ENCODE results near the gene MIR17HG. TPM values are rescaled to one million over a fixed set of nuclear protein-coding genes. Genes with fewer than 3 reads are reported as not detected.

The MIR17HG gene
- total RNA-seq, 1 donor from 2014 or later = 27.0 TPM

DNA sequence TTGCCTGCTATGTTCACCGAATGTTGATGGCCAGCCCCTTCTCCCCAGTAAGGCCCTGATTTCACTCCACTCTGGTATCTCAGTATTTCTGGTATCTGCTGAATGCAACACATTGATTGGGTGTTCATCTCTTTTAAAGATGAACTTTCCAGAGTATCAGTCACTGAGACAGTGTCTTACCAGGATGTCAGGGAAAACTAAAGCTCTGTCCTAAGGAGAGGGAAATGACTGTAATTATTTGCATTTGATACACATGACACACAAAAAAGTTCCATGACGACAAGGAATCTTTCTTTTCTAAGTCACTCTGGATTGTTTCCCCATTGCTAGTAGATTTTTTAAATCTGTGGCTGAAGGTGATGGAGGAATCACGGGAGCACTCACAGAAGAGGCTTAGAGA lies 53.2 kb downstream of the MIR17HG start:
- peaks cover 5% of the 10 kb centered on the region for H3K27me3 Mint-ChIP-seq
- DNase-seq = no peak
- H3K4me1 Mint-ChIP-seq = peaks cover 23% of the 10 kb centered on the region
- H3K36me3 Mint-ChIP-seq (ENCODE audit: low read depth) = no peaks in the 10 kb centered on the region
- CTCF ChIA-PET = no interaction called here
- no peak overlapping the region for H3K4me3 Mint-ChIP-seq
- no peak overlapping the region for H3K27ac Mint-ChIP-seq
- intact Hi-C loops (cut with micrococcal nuclease) = no loop called here
- ATAC-seq (ENCODE audit: low read depth) = no peak
- POLR2A ChIA-PET = no interaction called here
- TF ChIP-seq, protein P1, sequence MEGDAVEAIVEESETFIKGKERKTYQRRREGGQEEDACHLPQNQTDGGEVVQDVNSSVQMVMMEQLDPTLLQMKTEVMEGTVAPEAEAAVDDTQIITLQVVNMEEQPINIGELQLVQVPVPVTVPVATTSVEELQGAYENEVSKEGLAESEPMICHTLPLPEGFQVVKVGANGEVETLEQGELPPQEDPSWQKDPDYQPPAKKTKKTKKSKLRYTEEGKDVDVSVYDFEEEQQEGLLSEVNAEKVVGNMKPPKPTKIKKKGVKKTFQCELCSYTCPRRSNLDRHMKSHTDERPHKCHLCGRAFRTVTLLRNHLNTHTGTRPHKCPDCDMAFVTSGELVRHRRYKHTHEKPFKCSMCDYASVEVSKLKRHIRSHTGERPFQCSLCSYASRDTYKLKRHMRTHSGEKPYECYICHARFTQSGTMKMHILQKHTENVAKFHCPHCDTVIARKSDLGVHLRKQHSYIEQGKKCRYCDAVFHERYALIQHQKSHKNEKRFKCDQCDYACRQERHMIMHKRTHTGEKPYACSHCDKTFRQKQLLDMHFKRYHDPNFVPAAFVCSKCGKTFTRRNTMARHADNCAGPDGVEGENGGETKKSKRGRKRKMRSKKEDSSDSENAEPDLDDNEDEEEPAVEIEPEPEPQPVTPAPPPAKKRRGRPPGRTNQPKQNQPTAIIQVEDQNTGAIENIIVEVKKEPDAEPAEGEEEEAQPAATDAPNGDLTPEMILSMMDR (IDR thresholded peaks at IDR 0.05) = no peak
- H3K9me3 Mint-ChIP-seq = peaks cover 3% of the 10 kb centered on the region

DNA sequence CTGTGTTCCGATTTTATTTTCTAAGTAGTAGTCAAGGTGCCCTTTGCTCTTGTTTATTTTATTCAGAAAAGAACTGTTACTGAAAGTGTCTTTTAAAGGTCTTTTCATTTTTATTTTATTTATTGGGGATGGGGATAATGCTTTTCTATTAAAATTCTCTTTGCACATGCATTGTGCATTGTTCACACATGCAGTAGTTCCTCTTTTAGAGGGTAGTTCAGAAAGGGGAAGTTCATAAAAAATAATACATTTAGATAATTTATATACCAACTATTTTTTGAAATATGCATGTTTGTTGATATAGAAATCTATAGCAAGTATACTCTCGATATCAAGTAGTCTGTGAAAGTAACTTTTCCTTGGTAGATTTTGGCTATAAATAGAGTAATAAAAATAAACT lies 54.4 kb downstream of the MIR17HG start:
- intact Hi-C loops (cut with micrococcal nuclease) = no loop called here
- ATAC-seq (ENCODE audit: low read depth) (no peak), DNase-seq (no peak)
- no peaks in the 10 kb centered on the region for H3K36me3 Mint-ChIP-seq (ENCODE audit: low read depth)
- H3K27me3 Mint-ChIP-seq = peaks cover 2% of the 10 kb centered on the region
- no peak overlapping the region for H3K4me3 Mint-ChIP-seq
- ChIA-PET POLR2A (no interaction called here), CTCF (no interaction called here)
- H3K9me3 Mint-ChIP-seq = peaks cover 3% of the 10 kb centered on the region
- TF ChIP-seq, protein P1 (IDR thresholded peaks at IDR 0.05) = no peak
- no peak overlapping the region for H3K27ac Mint-ChIP-seq
- peaks cover 23% of the 10 kb centered on the region for H3K4me1 Mint-ChIP-seq

Other genes starting within 250 kb of the MIR17HG start
- gene GPC5, start 50.9 kb downstream of the MIR17HG start, total RNA-seq = 0.24 and 0.46 TPM in 2 replicates